Neural progenitor cell (in vitro differentiated cells): Measurements from ENCODE around the gene CTF1.

Experiments used
- CTCF ChIP-seq: fragments of 200-600 bp; sonication (generic); IDR thresholded peaks from 2 replicates; pipeline ENCODE4 v1.5.1; 2017; ENCODE audit warnings: antibody characterized with exemption, mild to moderate bottlenecking
- EZH2 ChIP-seq: fragments of 200-600 bp; sonication (generic); IDR thresholded peaks from 2 replicates; pipeline ENCODE4 v1.6.1; 2017; ENCODE audit warnings: antibody characterized with exemption, mild to moderate bottlenecking, moderate library complexity

DNA sequence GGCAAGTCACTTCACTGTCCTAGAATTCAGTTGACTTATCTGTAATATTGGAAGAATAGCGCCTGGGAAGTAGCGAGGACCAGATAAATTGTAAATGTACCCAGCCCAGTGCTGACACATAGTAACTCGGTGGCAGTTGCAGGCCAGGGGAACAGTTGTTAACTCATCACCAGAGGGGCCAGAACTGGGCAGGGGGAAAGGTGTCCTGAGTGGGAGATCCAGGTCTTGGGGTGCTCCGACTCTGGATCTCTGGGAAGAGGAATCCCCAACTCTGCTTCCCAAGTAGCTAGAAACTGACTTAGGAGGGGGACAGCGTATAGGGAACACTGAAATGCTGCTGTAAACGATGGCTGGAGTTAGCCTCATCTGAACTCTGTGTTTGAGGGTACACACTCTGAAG, 25.5 kb upstream of the CTF1 start:
- no peak for TF ChIP-seq CTCF
- TF ChIP-seq EZH2, result no peak
